Smooth muscle cell (in vitro differentiated cells): ENCODE results near the gene RBM33. TPM values are rescaled to one million over a fixed set of nuclear protein-coding genes. Genes with fewer than 3 reads are reported as not detected.

Experiments used
- DNase-seq: peaks from one replicate; lab custom pipeline; 2025; ENCODE audit not compliant: unreplicated experiment; lab: John Stamatoyannopoulos, UW
- H2AFZ ChIP-seq: fragments of 200-600 bp; sonication (generic); 2 replicates; pipeline ENCODE4 v1.6.0; 2016; ENCODE audit warnings: antibody characterized with exemption, low read depth, mild to moderate bottlenecking
- H3F3A ChIP-seq: fragments of 200-600 bp; sonication (generic); 2 replicates; pipeline ENCODE4 v1.6.0; 2017; ENCODE audit warnings: antibody characterized with exemption, low read depth
- H3K27ac ChIP-seq: fragments of 200-600 bp; sonication (generic); 2 replicates; pipeline ENCODE4 v1.5.1; 2016; ENCODE audit warnings: low read depth, mild to moderate bottlenecking
- H3K27me3 ChIP-seq: fragments of 200-600 bp; sonication (generic); 2 replicates; pipeline ENCODE4 v1.6.1; 2016; ENCODE audit warnings: low read depth, mild to moderate bottlenecking
- H3K36me3 ChIP-seq: fragments of 200-600 bp; sonication (generic); 2 replicates; pipeline ENCODE4 v1.5.1; 2016; ENCODE audit warnings: low read depth
- H3K4me1 ChIP-seq: fragments of 200-600 bp; sonication (generic); 2 replicates; pipeline ENCODE4 v1.5.1; 2016; ENCODE audit warnings: low read depth
- H3K4me2 ChIP-seq: fragments of 200-600 bp; sonication (generic); 2 replicates; pipeline ENCODE4 v1.6.0; 2016; ENCODE audit warnings: mild to moderate bottlenecking
- H3K4me3 ChIP-seq: fragments of 200-600 bp; sonication (generic); 2 replicates; pipeline ENCODE4 v1.5.1; 2016; ENCODE audit warnings: mild to moderate bottlenecking
- H3K79me2 ChIP-seq: fragments of 200-600 bp; sonication (generic); 2 replicates; pipeline ENCODE4 v1.6.0; 2016; ENCODE audit warnings: low read depth, mild to moderate bottlenecking
- H3K9ac ChIP-seq: fragments of 200-600 bp; sonication (generic); 2 replicates; pipeline ENCODE4 v1.6.0; 2016; ENCODE audit warnings: low read depth
- H3K9me3 ChIP-seq: fragments of 200-600 bp; sonication (generic); replicated peaks from 2 replicates; pipeline ENCODE4 v1.5.1; 2016; ENCODE audit warnings: low read depth
- H4K20me1 ChIP-seq: fragments of 200-600 bp; sonication (generic); 2 replicates; pipeline ENCODE4 v1.6.0; 2016; ENCODE audit warnings: low read depth
- CTCF ChIP-seq: fragments of 200-600 bp; sonication (generic); IDR thresholded peaks from 2 replicates; pipeline ENCODE4 v1.5.1; 2017; ENCODE audit warnings: borderline replicate concordance, mild to moderate bottlenecking, antibody characterized with exemption; ENCODE audit not compliant: insufficient read depth, poor library complexity, severe bottlenecking
- WGBS: methylation state at CpG from one replicate; pipeline ENCODE4 v1.1.7; 2016; ENCODE audit warnings: low lambda C conversion rate; 5-methylcytosine and 5-hydroxymethylcytosine counted together
- polyA plus RNA-seq: library from polyadenylated mRNA; unstranded; fragments of >200 nt; fragmentation: Nextera tagmentation; extraction: Ambion mirVana; gene quantifications from 2 replicates; pipeline ENCODE4 v1.2.1, GENCODE V29; 2016
- total RNA-seq: library from RNA; depleted of rRNA; stranded (reverse); fragments of >200 nt; gene quantifications from 2 replicates; pipeline ENCODE4 v1.2.3, GENCODE V29; 2014

The RBM33 gene
- total and polyA plus RNA-seq, 2 experiments from 2014 or later: 22.5 to 25.3 TPM

- H3K4me2 ChIP-seq: peak overlapping the region; percentile 90
- H3K27ac ChIP-seq: no peak overlapping the region
- no peaks in the 10 kb centered on the region for H3K79me2 ChIP-seq
- DNase-seq: no peak
- H2AFZ ChIP-seq: no peak overlapping the region
- no peak overlapping the region for H3K9ac ChIP-seq
- H3K4me3 ChIP-seq: peak overlapping the region; percentile 40
- H4K20me1 ChIP-seq: no peaks in the 10 kb centered on the region
- H3K27me3 ChIP-seq: peaks cover 99% of the 10 kb centered on the region
- under 1% methylated on average over 16 of the region's 17 CpGs for WGBS
- H3K36me3 ChIP-seq: no peaks in the 10 kb centered on the region
- no peaks in the 10 kb centered on the region for H3K9me3 ChIP-seq
- no peak for TF ChIP-seq CTCF
- H3F3A ChIP-seq: no peaks in the 10 kb centered on the region
- H3K4me1 ChIP-seq: peaks cover 35% of the 10 kb centered on the region
Measured at GRCh38 chr7:155804431-155804831, 160.0 kb downstream of the RBM33 start.

GRCh38 chr7:155804897-155805825 lies 160.7 kb downstream of the RBM33 start:
- WGBS: 1% methylated on average over 78 of the region's 91 CpGs
- no peak overlapping the region for H3K27ac ChIP-seq
- H3K4me2 ChIP-seq: peak overlapping the region; percentile 90
- no peaks in the 10 kb centered on the region for H3K36me3 ChIP-seq
- no peak overlapping the region for H2AFZ ChIP-seq
- H3K9me3 ChIP-seq: no peaks in the 10 kb centered on the region
- peak overlapping the region; percentile 40 for H3K4me3 ChIP-seq
- H3K27me3 ChIP-seq: peaks cover 100% of the 10 kb centered on the region
- H3K4me1 ChIP-seq: peaks cover 37% of the 10 kb centered on the region
- no peaks in the 10 kb centered on the region for H3F3A ChIP-seq
- H4K20me1 ChIP-seq: no peaks in the 10 kb centered on the region
- H3K9ac ChIP-seq: no peak overlapping the region
- TF ChIP-seq CTCF: peak; percentile 53
- no peaks in the 10 kb centered on the region for H3K79me2 ChIP-seq
- DNase-seq: peak; percentile 22

- no peak for DNase-seq
- Histone ChIP-seq H2AFZ (no peak overlapping the region), H3K27me3 (peaks cover 100% of the 10 kb centered on the region), H3K9ac (no peak overlapping the region), H3K79me2 (no peaks in the 10 kb centered on the region), H4K20me1 (no peaks in the 10 kb centered on the region), H3K9me3 (no peaks in the 10 kb centered on the region), H3F3A (no peaks in the 10 kb centered on the region), H3K4me1 (peaks cover 37% of the 10 kb centered on the region), H3K4me3 (peak overlapping the region; percentile 40), H3K36me3 (no peaks in the 10 kb centered on the region), H3K27ac (no peak overlapping the region), H3K4me2 (peak overlapping the region; percentile 90)
- no peak for TF ChIP-seq CTCF
- WGBS: 4% methylated on average over 18 of the region's 18 CpGs
Measured at GRCh38 chr7:155805826-155806095, 161.3 kb downstream of the RBM33 start.
